Measurements from ENCODE around the gene SLC5A3. TPM values are rescaled to one million over a fixed set of nuclear protein-coding genes. Genes with fewer than 3 reads are reported as not detected.

The SLC5A3 gene
- total and polyA plus RNA-seq, 10 of the 15 experiments (the other 5 are each of a cell fraction or from before 2014, with no cell fraction given) = 3.3 to 21.4 (median 12.0) TPM

DNA sequence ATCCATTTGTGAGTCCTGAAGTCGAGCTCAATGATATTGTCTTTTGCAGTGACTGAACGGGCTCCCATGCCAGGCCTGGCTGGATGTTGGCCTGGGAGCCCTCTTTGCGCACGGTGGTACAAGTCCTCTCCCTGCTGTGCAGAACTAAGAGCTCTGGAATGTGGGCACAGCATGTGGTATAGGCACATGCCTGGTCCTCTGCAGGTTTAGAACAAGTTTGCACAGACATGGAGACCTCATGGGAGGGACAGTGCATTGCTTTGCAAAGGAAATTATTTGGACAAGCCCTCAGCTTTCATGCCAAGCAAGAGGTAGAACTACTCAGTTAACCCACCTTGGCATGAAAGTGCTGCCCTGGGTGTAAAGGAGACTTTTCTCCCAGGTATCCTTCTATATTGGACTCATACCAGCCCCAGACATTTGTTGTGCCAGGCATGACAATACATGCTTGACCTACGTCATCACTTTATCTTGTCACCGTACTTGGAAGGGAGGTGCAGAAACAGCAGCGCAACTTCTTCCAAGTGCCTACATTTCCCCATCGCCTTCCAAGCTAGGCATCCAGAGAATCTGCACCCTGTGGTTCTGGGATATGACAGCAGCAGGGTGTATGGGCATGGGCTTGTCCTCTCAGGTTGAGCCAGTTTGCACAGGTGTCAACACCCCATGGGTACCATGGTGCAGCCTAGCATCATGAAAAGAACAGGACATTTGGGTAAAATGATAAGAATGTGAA, 37.6 kb upstream of the SLC5A3 start:
- WGBS (ENCODE audit: insufficient coverage, insufficient replicate concordance, low lambda C conversion rate, missing lambda C conversion rate) = 80% methylated on average over 8 of the region's 8 CpGs
- FAIRE-seq (no peak), DNase-seq (ENCODE audit: low read depth, low spot score) (no peak), ATAC-seq (no peak)
- no peak overlapping the region for H3K4me3 ChIP-seq
- intact Hi-C loops (cut with micrococcal nuclease; ENCODE audit: unreplicated experiment) = no loop called here
- no peaks in the 10 kb centered on the region for H4K20me1 ChIP-seq (ENCODE audit: control insufficient read depth, insufficient read depth)
- in situ Hi-C loops (cut with MboI) = no loop called here
- ChIA-PET RAD21 (ENCODE audit: unreplicated experiment) (interaction anchor here (0.6 to 0.8 kb wide), 2 partner anchors 85 to 87 kb away, joined by 3 read pairs; no protein-coding TSS in a partner anchor), SMC1A (ENCODE audit: uncharacterized antibody, unreplicated experiment) (interaction anchor here (1.7 to 3.4 kb wide), 2 partner anchors 10 to 13 kb away, joined by 4 to 22 read pairs; no protein-coding TSS in a partner anchor), POLR2A (no interaction called here), CTCF (interaction anchor here (1.0 to 1.5 kb wide), 4 partner anchors 10 to 19 kb away, joined by 3 to 6 read pairs (median 3); no protein-coding TSS in a partner anchor)
- no peak overlapping the region for H3K27ac ChIP-seq (ENCODE audit: control insufficient read depth, insufficient read depth)
- H3K9ac ChIP-seq (ENCODE audit: control insufficient read depth, insufficient read depth, low read length) = no peak overlapping the region
- no peaks in the 10 kb centered on the region for H3K27me3 ChIP-seq (replicated peaks in 1 of 2; ENCODE audit: control insufficient read depth in 2 of 2, insufficient read depth in 2 of 2, low read length in 1 of 2)
- no peaks in the 10 kb centered on the region for H3K79me2 ChIP-seq (ENCODE audit: control insufficient read depth, insufficient read depth, low read length)
- no peak overlapping the region for H2AFZ ChIP-seq (ENCODE audit: control insufficient read depth, low read depth, low read length)
- no TSS peak for BruUV-seq (replicated peaks)
- H3K4me1 ChIP-seq (ENCODE audit: control insufficient read depth, insufficient read depth, low read length) = peaks cover 11% of the 10 kb centered on the region; the same call in 1 of the 2 replicates
- no peak overlapping the region for H3K4me2 ChIP-seq (ENCODE audit: control insufficient read depth, insufficient read depth)
- no peaks in the 10 kb centered on the region; the same call in 2 of the 3 replicates for H3K9me3 ChIP-seq (replicated peaks; ENCODE audit: control insufficient read depth, insufficient read depth, low read length)
- H3K36me3 ChIP-seq (ENCODE audit: control insufficient read depth in 2 of 2, insufficient read depth in 2 of 2, low read length in 1 of 2) = no peaks in the 10 kb centered on the region
- TF ChIP-seq, protein P1, sequence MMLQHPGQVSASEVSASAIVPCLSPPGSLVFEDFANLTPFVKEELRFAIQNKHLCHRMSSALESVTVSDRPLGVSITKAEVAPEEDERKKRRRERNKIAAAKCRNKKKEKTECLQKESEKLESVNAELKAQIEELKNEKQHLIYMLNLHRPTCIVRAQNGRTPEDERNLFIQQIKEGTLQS (IDR thresholded peaks at IDR 0.05; ENCODE audit: borderline replicate concordance, extremely low read depth, low read depth, low read length) = no peak
- TF ChIP-seq TCF3 (IDR thresholded peaks at IDR 0.05; ENCODE audit: borderline replicate concordance, insufficient read depth, low read depth, low read length) (no peak), SP1 (IDR thresholded peaks at IDR 0.05; ENCODE audit: low read depth, low read length) (no peak), MXI1 (IDR thresholded peaks at IDR 0.05; ENCODE audit: low read depth, low read length) (no peak), ZNF592 (IDR thresholded peaks at IDR 0.05) (no peak), RAD51 (IDR thresholded peaks at IDR 0.05) (no peak), YY1 (IDR thresholded peaks at IDR 0.05; ENCODE audit: low read depth, low read length) (no peak), NBN (IDR thresholded peaks at IDR 0.05) (no peak), BACH1 (IDR thresholded peaks at IDR 0.05; ENCODE audit: borderline replicate concordance) (no peak), ZNF622 (IDR thresholded peaks at IDR 0.05) (no peak), SMAD5 (IDR thresholded peaks at IDR 0.05; ENCODE audit: low read depth) (no peak)
- TF ChIP-seq, protein P2, sequence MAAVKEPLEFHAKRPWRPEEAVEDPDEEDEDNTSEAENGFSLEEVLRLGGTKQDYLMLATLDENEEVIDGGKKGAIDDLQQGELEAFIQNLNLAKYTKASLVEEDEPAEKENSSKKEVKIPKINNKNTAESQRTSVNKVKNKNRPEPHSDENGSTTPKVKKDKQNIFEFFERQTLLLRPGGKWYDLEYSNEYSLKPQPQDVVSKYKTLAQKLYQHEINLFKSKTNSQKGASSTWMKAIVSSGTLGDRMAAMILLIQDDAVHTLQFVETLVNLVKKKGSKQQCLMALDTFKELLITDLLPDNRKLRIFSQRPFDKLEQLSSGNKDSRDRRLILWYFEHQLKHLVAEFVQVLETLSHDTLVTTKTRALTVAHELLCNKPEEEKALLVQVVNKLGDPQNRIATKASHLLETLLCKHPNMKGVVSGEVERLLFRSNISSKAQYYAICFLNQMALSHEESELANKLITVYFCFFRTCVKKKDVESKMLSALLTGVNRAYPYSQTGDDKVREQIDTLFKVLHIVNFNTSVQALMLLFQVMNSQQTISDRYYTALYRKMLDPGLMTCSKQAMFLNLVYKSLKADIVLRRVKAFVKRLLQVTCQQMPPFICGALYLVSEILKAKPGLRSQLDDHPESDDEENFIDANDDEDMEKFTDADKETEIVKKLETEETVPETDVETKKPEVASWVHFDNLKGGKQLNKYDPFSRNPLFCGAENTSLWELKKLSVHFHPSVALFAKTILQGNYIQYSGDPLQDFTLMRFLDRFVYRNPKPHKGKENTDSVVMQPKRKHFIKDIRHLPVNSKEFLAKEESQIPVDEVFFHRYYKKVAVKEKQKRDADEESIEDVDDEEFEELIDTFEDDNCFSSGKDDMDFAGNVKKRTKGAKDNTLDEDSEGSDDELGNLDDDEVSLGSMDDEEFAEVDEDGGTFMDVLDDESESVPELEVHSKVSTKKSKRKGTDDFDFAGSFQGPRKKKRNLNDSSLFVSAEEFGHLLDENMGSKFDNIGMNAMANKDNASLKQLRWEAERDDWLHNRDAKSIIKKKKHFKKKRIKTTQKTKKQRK (IDR thresholded peaks at IDR 0.05; ENCODE audit: low read depth, low read length) = no peak
